Transverse colon (tissue), 4 donors: ENCODE data around the gene TBL1XR1.

Source experiments
- POLR2AphosphoS5 ChIP-seq, 3 donors: sonication (generic); formaldehyde crosslinking; IDR thresholded peaks; one replicate each; pipeline ENCODE4 v1.6.1; 2016; ENCODE audit warnings: antibody characterized with exemption in 3 of 3
- TF ChIP-seq, protein P1 (sequence below), 5 experiments: fragments of 200-600 bp in 3 of 5; fragments of 450-650 bp in 2 of 5; sonication (generic) in 3 of 5; IDR thresholded peaks; 1 replicate in 2 of 5; 2 replicates in 3 of 5; pipeline ENCODE4 v1.5.1; 2016 to 2017; ENCODE audit warnings: antibody characterized with exemption in 5 of 5, inconsistent platforms in 3 of 5, mild to moderate bottlenecking in 2 of 5, moderate library complexity in 1 of 5

GRCh38 chr3:177244606-177245005 is 47.3 kb upstream of the TBL1XR1 start:
- TF ChIP-seq, protein P1, sequence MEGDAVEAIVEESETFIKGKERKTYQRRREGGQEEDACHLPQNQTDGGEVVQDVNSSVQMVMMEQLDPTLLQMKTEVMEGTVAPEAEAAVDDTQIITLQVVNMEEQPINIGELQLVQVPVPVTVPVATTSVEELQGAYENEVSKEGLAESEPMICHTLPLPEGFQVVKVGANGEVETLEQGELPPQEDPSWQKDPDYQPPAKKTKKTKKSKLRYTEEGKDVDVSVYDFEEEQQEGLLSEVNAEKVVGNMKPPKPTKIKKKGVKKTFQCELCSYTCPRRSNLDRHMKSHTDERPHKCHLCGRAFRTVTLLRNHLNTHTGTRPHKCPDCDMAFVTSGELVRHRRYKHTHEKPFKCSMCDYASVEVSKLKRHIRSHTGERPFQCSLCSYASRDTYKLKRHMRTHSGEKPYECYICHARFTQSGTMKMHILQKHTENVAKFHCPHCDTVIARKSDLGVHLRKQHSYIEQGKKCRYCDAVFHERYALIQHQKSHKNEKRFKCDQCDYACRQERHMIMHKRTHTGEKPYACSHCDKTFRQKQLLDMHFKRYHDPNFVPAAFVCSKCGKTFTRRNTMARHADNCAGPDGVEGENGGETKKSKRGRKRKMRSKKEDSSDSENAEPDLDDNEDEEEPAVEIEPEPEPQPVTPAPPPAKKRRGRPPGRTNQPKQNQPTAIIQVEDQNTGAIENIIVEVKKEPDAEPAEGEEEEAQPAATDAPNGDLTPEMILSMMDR (IDR thresholded peaks at IDR 0.05) = no peak
- no peak for TF ChIP-seq POLR2AphosphoS5 (IDR thresholded peaks at IDR 0.05)
